Esophagus squamous epithelium (tissue), 4 donors: Measurements from ENCODE around the gene HECTD4.

Source experiments
- CTCF ChIP-seq, 6 experiments: fragments of 450-650 bp in 4 of 6; fragments of 200-600 bp in 2 of 6; sonication (generic) in 2 of 6; IDR thresholded peaks; one replicate each; pipeline ENCODE4 v1.5.1; 2016 to 2019; ENCODE audit warnings: antibody characterized with exemption in 6 of 6, mild to moderate bottlenecking in 4 of 6, moderate library complexity in 4 of 6
- POLR2A ChIP-seq, 4 donors: fragments of 450-650 bp; IDR thresholded peaks; one replicate each; pipeline ENCODE4 v1.6.1; 2017; ENCODE audit warnings: antibody characterized with exemption in 4 of 4, mild to moderate bottlenecking in 4 of 4, moderate library complexity in 3 of 4

- TF ChIP-seq CTCF (IDR thresholded peaks at IDR 0.05) = no peak
- TF ChIP-seq POLR2A (IDR thresholded peaks at IDR 0.05) = no peak
These were observed 220.5 kb downstream of the HECTD4 start for GRCh38 chr12:112161711-112162110.
